ENCODE measurements around the gene SDK1.

Gene SDK1

DNA sequence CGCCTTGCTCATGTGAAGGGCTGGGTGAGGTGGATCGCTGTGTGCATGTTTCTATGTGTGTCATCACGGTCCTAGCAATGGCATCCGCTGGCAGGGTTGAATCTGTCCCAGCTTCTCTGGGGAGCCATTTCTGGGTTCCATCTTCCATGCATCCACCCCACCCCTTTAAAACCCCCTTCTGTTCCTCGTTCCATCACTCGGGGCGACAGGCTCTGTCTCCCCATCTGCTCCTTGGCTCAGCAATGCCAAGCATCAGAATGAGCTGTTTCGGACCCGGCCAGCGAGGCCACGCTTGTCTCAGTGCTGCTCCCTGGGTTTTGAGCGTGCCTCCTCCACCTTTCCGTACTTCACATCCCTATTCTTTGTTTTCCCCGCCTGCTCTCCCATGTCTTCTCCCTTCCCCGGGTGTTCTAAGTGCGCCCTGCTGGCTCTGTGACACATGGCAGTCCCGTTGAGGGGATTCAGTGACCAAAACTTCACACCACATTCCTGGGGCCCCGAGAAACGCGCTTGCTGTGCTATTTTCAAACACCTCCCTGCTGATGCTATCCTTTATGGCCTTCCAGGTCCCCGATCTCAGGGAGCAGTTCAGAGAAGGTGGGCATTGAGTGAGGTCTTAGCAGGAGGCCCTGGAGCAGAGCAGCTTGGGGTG, 827.0 kb downstream of the SDK1 start:
- TF ChIP-seq, protein P1, sequence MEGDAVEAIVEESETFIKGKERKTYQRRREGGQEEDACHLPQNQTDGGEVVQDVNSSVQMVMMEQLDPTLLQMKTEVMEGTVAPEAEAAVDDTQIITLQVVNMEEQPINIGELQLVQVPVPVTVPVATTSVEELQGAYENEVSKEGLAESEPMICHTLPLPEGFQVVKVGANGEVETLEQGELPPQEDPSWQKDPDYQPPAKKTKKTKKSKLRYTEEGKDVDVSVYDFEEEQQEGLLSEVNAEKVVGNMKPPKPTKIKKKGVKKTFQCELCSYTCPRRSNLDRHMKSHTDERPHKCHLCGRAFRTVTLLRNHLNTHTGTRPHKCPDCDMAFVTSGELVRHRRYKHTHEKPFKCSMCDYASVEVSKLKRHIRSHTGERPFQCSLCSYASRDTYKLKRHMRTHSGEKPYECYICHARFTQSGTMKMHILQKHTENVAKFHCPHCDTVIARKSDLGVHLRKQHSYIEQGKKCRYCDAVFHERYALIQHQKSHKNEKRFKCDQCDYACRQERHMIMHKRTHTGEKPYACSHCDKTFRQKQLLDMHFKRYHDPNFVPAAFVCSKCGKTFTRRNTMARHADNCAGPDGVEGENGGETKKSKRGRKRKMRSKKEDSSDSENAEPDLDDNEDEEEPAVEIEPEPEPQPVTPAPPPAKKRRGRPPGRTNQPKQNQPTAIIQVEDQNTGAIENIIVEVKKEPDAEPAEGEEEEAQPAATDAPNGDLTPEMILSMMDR (IDR thresholded peaks at IDR 0.05; ENCODE audit: insufficient read depth, low read depth, low read length, missing control alignments): no peak
- no peak for DNase-seq (ENCODE audit: low read depth)
- no peak overlapping the region for H3K4me3 ChIP-seq (ENCODE audit: low read depth, low read length)

DNA sequence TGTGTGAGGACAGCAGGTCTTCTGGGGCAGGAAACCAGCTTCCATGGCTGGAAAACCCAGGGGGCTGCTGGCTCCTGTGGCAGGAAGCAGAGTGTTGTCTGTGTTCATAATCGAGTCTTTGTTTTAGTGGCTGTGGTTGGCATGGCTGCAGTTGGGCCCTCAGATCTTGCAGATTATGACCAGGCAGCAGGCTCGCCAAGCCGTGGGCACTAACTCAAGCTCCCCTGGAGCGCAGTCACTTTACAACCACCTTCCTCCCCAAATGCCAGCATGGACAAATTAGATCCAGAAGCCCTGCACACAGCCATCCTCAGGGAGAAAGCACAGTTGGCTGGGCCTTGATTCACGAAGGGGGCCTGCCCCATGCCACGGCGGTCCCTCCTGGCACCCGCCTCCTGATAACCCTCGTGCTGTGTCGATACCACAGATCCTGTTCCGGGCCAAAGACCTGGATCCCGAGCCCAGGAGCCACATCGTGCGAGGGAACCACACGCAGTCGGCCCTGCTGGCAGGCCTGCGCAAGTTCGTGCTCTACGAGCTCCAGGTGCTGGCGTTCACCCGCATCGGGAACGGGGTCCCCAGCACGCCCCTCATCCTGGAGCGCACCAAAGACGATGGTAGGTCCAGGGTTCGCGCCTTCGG, 828.5 kb downstream of the SDK1 start:
- TF ChIP-seq, protein P1 (IDR thresholded peaks at IDR 0.05; ENCODE audit: insufficient read depth, low read depth, low read length, missing control alignments): no peak
- no peak overlapping the region for H3K4me3 ChIP-seq (ENCODE audit: low read depth, low read length)
- DNase-seq (ENCODE audit: low read depth): no peak

DNA sequence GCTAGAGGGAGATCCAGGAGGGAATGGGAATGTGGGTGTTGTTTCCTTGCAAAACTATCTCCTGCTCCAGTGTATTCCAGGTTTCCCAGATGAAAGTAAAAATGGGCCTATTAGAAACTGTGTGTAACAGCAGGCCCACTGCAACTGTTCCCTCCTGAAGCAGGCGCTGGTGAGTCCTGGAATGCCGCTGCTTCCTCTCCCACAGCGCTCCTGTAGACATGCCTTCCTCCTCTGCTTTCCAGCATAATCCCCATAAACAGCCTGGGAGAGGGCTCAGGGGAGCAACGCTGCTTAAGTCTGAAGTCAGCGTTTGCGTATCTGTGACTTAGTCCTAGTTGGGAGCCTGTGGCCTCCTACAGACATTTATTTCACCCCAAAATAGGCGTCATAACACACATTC, 830.0 kb downstream of the SDK1 start:
- H3K4me3 ChIP-seq (ENCODE audit: low read depth, low read length): no peak overlapping the region
- TF ChIP-seq, protein P1 (IDR thresholded peaks at IDR 0.05; ENCODE audit: insufficient read depth, low read depth, low read length, missing control alignments): no peak
- no peak for DNase-seq (ENCODE audit: low read depth)

DNA sequence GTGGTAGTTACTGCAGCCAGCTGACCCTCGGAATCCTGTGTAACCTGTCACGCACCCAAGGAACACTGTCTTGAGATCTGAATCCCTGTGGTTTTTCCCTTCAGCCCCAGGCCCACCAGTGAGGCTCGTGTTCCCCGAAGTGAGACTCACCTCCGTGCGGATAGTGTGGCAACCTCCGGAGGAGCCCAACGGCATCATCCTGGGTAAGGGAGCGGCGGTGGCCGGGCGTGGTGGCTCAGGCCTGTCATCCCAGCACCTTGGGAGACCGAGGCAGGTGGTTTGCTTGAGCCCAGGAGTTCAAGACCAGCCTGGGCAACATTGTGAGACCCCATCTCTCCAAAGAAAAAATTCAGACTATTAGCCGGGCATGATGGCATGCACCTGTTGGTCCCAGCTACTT, 831.2 kb downstream of the SDK1 start:
- no peak for DNase-seq (ENCODE audit: low read depth)
- TF ChIP-seq, protein P1 (IDR thresholded peaks at IDR 0.05; ENCODE audit: insufficient read depth, low read depth, low read length, missing control alignments): no peak
- H3K4me3 ChIP-seq (ENCODE audit: low read depth, low read length): no peak overlapping the region

DNA sequence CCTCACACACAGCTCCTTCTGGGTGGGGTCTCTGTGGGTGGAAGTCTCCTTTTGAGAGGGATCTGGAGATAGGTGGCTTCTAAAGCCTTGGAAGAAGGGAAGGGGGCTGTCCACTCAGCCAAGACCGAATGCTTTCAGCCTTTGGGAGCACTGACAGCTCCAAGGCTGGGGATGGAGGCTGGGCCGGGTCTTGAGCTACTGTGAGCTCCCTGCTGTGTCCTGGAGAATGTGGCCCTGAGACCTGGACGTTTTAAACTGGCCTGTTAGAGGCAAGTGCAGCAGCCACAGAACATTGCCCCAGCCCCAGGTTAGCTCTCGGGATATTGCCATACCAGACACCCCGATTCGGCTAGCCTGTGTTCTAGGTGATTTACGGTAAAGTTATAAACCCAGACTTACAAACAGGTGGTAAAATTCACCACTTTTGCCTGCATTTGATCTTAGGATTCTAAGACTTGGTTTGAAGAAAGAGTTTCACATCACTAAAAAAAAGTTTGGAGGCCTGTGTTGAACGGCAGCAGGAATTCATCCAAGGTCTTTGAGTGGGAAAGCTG, 832.5 kb downstream of the SDK1 start:
- H3K4me3 ChIP-seq (ENCODE audit: low read depth, low read length): no peak overlapping the region
- TF ChIP-seq, protein P1 (IDR thresholded peaks at IDR 0.05; ENCODE audit: insufficient read depth, low read depth, low read length, missing control alignments): no peak
- no peak for DNase-seq (ENCODE audit: low read depth)

DNA sequence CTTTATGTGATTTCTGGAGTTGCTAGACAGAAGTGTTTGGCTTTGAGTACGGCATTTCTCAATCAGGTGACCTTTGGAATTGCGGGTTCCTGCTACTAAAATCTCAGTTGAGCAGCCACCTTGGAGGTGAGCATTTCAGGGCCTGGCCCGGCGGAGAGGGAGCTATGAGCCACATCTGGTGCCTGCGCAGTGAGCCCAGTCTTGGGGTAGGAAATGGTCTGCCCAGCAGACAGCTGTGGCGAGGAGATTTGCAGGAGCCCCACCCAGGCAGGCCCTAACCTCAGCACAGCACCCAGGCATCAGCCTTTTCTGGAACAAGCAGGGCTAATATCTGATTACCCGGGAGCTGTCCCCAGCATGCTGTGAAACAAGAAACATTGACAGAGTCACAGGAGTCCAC, 833.2 kb downstream of the SDK1 start:
- DNase-seq (ENCODE audit: low read depth): no peak
- no peak overlapping the region for H3K4me3 ChIP-seq (ENCODE audit: low read depth, low read length)
- TF ChIP-seq, protein P1 (IDR thresholded peaks at IDR 0.05; ENCODE audit: insufficient read depth, low read depth, low read length, missing control alignments): no peak
